Measurements from ENCODE around the gene ARHGEF10L. TPM values are rescaled to one million over a fixed set of nuclear protein-coding genes. Genes with fewer than 3 reads are reported as not detected.

Gene ARHGEF10L
- total RNA-seq, 2 donors from 2014 or later: 91.0 to 151 TPM

DNA sequence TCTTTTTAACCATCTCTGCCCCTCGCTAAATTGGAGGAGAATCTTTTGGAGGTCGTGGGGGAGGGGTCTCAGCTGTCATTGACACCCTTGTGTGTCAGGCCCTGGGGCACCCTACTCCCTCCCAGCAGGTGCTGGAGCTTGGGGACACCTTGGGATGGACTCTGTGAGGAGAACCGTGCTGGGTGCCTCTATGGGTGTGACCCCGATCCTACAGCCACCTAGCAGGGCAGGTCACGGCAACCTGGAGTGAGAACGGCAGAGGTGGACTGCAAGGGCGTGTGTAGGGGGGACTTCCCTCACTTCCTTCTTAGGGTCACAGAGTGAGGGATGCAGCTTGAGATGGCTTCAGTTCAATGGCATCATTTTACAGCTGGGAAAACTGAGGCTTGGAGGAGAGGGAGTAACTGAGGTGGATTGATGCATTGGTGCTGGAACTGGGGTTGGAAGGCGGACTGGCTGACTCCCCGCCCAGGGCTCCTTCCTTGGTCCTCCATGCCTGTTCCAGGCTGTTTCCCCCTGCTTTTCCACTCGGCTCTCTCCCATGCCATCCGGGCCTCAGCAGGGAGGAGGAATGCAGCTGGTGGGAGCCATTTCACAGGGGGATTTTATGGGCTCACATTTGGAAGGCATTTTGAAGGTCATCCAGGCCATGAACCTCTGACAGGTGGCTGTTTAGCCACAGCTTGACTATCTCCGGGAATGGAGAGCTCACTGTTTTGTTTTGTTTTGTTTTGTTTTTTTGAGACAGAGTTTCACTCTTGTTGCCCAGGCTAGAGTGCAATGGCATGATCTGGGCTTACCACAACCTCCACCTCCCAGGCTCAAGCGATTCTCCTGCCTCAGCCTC lies 18.8 kb upstream of the ARHGEF10L start:
- DNase-seq (peak in 1 of 2 donors; percentile 44), ATAC-seq (peak; percentile 41)
- intact Hi-C loops (cut with DNase I, micrococcal nuclease): no loop called here

DNA sequence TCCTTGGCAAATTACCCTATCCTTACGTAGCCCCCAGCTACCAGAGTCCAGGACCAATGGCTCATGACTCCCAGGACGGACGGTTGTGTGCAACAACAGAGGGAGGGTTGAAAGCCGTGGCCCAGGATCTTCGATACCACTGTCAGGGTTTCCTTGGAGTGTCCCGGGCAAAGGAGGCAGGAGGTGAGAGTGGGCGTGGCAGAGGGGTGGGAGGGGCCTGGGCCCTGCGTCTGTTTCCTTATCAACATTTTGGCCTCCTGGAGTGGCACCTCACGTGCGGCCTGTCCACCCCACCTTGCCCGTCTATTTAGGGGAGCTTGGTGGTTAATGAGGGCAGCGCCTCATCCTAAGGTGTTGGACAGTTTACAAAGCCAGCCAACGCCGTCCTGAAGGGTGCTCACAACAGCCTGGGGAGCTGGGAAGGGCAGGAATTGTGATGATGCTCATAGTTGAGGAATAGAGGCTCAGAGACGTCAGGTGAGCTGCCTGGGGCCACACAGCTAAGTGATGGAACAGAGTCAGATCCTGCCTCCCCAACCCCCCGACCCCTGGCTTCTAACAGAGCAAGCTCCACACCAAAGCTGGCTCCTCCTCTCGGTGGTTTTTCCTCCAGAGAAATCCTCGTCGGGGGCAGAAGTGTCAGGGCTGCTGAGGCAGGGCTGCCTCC lies 17.4 kb upstream of the ARHGEF10L start:
- DNase-seq (peak; percentile 75 to 78), ATAC-seq (peak; percentile 50)

DNA sequence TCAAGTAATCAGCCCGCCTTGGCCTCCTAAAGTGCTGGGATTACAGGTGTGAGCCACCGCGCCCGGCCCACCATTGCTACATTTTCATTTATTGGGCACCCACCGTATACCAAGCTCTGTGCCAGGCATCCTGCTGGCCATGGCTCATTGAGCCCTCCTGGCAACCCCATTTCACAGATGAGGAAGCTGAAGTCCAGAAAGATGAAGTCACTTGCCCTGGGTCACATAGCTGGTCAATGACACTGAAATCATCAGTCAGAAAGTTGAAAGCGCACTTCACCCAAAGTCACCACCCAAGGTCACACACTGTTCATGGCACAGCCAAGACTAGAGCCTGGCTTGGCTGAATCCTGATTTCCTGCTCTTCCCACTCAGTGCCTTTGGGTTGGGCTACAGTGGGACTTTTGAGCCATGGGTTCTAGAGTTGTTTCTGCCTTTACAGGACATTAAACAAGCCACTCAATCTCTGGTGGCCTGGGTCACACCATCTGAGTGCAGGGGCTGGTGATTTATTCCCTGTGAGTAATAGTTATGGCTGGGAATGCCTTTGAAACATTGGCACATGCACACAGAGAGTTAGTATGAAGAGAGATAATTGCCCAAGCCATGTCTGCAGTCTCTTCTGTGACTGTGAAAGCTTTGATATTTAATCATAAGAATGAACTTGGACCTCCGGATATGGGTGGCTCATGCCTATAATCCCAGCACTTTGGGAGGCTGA lies 16.0 kb upstream of the ARHGEF10L start:
- no peak for ATAC-seq

More for the DNA sequence above, 17.4 kb upstream of the ARHGEF10L start:
- intact Hi-C loops (cut with DNase I, micrococcal nuclease): no loop called here

DNA sequence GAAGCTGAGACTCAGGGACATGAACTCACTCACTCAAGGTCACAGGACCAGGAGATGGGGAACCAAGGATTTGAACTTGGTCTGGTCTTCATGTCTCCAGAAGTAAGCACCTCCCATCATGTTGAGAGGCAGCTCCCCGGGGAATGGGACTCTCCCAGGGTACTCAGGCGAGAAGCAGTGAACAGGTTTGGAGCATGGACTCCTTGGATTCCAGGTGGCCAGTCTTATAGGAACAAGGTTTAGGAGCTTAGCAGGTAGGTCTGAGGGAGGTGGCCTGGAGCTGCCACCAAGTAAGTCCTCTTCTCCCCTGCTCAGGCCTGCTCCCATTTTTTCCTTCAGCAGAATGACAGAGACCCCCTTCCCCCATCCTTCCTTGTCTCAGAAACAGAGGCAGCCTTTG lies 14.9 kb upstream of the ARHGEF10L start:
- ATAC-seq (no peak), DNase-seq (no peak)
- intact Hi-C loops (cut with DNase I, micrococcal nuclease): no loop called here

More for the DNA sequence above, 16.0 kb upstream of the ARHGEF10L start:
- no peak for DNase-seq
- intact Hi-C loops (cut with DNase I, micrococcal nuclease): no loop called here

DNA sequence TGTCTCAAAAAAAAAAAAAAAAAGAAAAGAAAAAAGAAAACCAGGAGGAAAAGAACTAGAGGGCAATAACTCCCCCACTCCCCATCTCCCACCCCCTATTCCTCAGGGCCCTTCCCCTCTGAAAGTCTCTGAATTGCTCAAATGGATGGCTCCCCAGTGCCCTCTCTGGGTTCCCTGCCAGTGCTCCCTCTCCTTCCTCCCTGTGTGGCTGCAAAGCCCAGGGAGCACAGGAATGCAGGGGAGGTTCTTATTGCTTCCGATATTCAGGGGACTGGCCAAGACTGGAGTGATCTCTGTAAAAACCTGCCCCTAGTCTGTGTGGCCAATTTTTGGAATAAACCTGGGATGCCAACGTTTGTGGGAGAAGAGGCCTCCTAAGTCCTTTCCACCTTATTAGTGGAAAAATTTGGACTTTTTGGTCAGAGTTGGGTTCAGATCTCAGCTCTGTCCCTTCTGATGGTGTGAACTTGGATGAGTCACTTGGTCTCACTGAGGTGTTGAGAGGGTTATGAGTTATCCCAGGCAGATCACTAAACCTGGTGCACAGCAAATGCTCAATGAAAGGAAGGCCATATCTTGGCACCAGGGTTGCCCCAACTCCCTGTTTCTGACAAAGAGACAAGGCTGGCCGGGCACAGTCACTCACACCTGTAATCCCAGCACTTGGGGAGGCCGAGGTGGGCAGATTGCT lies 13.4 kb upstream of the ARHGEF10L start:
- intact Hi-C loops (cut with DNase I, micrococcal nuclease): no loop called here
- no peak for ATAC-seq
- no peak for DNase-seq

DNA sequence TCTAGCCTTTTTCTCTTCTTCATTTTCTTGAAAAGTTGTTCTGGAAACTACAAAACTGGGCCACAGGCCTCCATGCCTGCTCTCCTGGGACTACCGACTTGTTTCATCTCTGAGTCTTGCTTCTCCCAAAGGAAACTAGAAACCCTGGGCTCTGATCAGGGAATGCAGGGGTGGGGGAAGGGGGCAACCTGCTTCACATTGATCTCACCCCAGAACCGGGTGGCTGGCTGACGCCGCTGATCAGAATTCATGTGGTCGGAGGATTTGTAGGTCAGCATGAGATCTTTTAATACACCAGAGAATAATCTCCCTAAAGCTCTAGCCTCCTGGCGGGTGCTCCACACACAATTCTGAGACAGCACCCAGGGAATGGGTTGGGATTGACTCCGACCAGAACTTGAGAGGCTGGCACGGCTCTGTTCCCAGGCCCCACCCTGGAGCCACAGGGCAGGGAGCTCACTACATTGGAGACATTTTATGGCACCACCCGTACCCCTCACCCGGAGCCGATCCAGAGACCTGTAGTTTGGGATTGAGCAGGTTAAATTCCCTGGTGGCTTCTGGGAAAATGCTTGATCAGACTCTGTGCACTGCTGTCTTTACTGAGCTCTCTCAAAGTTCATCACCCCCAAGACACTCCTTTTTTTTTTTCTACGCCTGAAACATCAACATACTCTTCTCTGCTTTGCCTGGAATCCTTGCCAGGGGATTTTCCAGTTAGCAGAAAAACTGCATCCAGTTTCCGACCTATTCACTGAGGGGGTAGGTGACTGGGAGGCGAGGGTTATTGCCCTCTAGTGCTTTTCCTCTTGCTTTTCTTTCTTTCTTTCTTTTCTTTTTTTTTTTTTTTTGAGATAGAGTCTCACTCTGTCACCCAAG lies 12.2 kb upstream of the ARHGEF10L start:
- DNase-seq (peak; percentile 47 to 57), ATAC-seq (peak; percentile 38)
- intact Hi-C loops (cut with DNase I, micrococcal nuclease): no loop called here

DNA sequence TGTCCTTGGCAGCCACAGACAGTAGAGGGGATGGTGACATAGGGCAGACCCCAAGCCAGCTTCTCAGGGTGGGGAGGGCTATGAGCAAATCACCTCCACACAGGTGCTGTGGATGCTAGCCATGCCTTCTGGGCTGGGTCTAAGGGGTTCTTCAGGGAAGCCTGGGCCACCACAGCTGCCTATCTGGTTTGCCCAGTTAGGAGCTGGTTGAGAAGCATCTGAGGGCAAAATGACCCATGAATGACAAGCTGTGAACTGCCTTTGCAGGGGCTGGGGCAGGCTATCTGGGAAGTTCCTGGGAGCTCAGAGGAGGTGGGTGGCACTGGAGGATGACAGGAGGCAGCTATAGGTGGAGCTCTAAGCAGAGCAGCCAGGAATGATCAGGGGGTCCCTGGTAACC lies 10.1 kb upstream of the ARHGEF10L start:
- DNase-seq (no peak), ATAC-seq (no peak)
- intact Hi-C loops (cut with DNase I, micrococcal nuclease): no loop called here

DNA sequence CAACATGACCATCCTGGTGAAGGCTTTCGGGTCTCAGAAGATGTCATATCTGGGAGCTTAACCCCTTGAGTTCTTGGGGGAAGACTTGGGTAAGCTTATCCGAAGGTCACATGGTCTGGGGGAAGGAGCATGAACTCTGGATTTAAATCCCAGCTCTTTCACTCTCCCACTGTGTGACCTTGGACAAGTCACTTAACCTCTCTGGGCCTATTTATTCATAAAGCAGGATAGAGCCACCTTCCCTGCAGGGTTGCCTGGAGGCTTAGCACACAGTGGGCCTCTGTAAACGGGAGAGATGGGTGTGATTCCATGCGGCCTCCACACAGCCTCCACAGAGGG lies 8.2 kb upstream of the ARHGEF10L start:
- ATAC-seq (no peak), DNase-seq (no peak)
- intact Hi-C loops (cut with DNase I, micrococcal nuclease): no loop called here

DNA sequence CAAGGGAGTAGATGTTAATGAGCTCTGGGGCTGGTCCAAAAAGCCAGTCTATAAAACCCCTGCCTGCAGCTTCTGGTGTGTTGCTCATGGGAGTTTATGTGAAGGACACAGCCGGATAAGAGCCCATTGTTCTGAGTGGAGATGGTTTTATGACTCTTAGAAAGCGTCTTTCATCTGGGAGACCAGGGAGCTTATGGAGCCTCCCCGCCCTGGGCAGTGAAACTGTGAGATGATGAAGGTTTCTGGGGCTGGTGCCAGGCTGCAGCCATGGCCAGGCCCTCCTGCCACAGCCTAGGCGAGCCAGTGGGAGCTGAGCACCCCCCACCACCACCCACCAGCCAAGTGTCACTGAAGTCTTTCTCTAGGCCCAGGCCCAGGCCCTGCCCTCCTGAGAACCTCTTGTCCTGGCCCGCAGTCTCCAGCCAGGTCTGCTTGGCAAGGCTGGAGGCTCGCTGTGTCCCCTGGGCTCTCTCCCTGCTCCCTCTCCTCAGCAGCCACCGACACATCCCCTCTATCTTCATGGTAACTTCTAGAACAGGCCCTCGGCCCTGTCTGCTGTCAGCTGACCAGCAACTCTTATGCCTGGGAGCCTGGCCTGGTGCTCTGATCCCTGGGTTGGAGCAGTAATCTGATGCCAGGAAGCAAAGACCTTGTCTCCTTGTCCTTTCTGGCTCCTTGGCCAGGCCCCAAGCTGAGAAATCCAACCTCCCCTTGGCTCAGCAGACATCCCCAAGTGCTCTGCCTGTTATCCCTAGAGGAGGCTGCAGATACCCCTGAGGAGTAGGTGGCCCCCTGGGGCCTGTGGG lies 7.6 kb upstream of the ARHGEF10L start:
- DNase-seq (peak; percentile 79 to 91), ATAC-seq (peak; percentile 80)
- intact Hi-C loops (cut with DNase I, micrococcal nuclease): no loop called here

DNA sequence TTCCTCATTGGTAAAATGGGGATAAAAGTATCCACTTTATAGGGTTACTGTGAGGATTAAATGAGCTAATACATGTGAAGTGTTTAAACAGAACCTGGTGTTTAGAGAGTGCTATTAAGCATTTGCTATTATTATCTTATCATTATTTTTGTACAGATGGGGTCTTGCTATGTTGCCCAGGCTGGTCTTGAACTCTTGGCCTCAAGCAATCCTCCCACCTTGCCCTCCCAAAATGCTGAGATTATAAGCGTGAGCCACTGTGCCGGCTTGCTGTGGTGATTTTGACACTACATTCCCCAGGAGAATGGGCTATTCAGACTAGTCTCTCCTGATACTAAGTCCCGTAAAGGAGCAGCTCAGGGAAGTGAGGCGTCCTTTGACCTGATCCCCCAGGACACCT lies 6.3 kb upstream of the ARHGEF10L start:
- ATAC-seq (no peak), DNase-seq (no peak)
- intact Hi-C loops (cut with DNase I, micrococcal nuclease): no loop called here

DNA sequence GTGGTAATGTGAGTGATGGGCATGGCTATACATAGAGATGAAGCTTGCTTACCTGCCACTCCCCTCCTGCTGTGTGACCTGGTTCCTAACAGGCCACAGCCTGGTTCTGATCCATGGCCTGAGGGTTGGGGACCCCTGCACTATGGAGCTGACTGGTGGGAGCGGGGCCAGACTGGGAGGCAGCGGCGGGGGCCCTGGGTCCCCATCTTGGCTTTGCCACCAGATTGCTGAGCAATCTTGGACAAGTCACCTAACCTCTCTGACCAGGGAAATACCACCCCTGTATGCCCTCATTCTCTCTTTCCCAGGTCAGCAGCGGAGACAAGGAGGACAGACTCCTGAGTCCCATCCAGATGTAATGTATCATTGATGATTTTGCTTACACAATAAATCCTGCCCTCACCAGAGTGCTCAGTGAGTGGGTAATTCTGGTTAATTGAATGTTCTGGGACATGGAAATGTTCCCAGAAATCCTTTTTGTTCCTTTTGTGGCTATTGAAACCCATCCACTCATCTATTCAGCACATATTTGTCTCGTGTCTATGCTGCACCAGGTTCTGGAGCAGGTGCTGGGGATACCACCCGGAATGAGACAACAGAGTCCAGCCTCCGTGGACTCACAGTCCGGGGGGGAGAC lies 4.1 kb upstream of the ARHGEF10L start:
- DNase-seq: no peak
- intact Hi-C loops (cut with DNase I, micrococcal nuclease): no loop called here
- ATAC-seq: no peak

DNA sequence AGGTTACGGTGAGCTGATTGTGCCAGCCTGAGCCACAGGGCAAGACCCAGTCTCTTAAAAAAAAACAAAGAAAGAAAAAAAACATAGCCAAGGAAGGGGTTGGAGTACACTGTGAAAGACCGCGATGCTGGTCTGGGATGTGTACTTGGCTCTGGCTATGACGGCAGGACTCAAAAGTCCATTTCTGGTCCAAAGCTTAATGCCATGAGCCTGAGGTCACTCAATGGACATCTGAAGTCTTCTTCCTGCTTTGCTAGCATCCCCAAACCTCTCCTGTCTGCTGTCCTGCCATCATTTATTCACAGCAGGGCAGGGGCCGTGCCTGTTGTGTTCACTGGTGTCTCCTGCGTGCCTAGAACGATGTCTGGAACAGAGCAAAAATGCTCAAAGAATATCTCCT lies 1.5 kb upstream of the ARHGEF10L start:
- no peak for DNase-seq
- intact Hi-C loops (cut with DNase I, micrococcal nuclease): no loop called here
- ATAC-seq: no peak

DNA sequence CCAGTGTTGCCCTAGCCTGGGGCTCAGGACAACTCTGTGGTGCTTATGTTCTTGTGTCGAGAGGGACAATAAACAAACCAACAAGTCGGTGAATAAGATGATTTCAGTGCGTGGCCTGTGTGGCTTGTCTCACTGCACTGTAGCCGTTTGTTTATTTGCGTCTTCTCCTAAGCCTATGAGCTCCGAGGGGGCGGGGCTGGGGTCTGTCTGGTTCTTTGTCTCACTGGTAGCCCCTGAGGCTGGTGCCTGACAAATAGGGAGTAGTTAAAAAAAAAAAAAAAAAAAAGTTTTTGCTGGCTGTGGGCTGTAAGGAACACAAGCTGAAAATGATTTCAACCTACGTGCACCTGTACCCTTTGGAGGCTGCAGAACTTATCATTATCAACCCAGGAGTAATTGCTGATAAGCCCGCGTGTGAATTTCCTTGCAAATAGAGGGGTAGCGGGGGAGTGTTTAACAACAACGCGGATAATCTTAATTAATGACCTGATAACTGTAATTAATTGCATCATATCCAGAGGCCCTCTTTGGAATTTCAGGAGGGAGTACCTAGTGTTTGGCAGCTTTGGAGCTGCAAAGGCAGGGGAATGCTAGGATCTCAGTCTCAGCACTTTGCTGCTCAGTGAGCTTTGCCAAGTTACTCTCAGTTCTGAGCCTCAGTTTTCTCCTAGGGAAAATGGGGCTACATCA lies 925 bp upstream of the ARHGEF10L start:
- intact Hi-C loops (cut with DNase I, micrococcal nuclease): no loop called here
- peak; percentile 9 for ATAC-seq
- DNase-seq: peak; percentile 72 to 73

DNA sequence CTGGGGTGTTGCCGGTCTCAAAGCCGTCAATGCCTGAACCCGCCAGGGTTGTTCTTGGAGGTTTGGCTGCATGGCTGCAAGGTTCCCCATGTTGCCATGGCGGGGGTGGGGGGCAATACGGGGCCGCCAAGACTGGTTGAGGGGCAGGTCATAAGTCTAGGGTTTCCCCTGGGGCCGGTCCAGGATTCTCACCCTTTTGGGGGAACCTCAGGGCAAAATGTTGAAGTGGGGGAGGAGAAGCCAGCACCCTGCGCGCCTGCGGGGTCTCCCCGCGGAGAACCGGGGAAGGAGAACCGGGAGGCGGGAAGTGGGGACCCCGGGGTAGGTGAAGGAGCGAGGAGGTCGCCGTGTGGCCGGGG lies 401 bp upstream of the ARHGEF10L start:
- ATAC-seq (peak; percentile 1), DNase-seq (no peak)
- intact Hi-C loops (cut with DNase I, micrococcal nuclease): no loop called here

DNA sequence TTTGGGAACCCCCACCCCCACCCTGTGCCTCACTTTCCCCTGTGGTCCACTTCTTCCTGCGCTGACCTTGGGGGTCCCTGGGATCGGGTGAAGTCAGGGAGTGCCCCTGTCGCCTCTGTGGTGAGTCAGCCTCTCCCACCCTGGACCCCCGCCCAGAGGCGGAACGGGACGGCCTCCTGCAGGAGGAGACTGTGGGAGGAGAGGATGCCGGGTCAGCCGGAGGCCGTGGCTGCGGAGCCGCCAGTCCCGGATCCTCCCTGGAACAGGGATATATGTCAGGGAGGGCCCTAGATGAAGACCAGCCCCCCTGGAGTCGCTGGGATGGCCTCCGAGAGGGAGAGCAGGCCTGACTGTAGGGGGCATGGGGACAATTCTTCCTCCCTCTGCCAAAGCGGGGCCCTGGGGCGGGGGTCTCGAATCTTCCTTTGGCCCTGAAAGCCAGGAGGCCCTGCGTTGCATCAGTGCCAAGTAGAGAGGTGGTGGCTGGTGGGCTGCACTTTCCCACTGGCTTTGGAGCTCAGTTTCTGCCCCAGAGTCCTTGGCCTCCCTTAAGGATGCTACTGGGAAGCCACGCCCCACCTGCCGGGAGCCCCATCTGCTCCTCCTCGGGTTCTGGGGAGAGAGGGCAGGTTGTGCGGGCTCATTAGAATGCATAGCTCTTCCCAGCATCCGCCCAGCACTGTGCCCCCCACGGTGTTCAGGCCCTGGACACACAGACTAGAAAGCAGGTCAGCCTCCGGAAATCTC lies 930 bp downstream of the ARHGEF10L start:
- DNase-seq: peak; percentile 54 to 64
- peak; percentile 29 for ATAC-seq
- intact Hi-C loops (cut with DNase I, micrococcal nuclease): no loop called here

DNA sequence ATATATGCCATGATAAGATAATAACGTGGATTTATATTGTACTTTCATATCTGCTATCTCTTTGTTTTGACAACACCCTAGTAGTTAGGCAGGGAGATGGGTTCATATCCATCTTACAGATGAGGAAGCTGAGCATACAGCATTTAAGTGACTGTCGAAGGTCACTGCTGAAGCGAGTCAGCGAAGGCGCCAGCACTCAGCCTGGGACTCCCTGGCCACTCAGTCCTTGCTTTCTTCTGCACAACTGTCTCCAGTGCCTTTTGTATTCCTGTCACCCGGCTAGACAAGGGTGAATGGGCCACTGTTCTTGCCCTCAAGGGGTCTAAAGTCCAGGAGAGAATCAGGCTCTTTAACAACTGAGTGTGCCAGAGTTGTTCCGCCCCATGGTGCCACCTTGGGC lies 3.1 kb downstream of the ARHGEF10L start:
- peak; percentile 47 for ATAC-seq
- intact Hi-C loops (cut with DNase I, micrococcal nuclease): no loop called here
- DNase-seq: peak in 1 of 2 donors; percentile 44

Data from left colon (tissue), 2 donors.